ENCODE measurements around the gene SYT12. TPM values are rescaled to one million over a fixed set of nuclear protein-coding genes. Genes with fewer than 3 reads are reported as not detected.

The SYT12 gene
- total RNA-seq, 1 donor from 2014 or later, result 0.62 TPM

Other genes with a start within 250 kb of the SYT12 start
- gene RCE1, start 179.7 kb upstream of the SYT12 start, total RNA-seq, result 12.2 TPM
- 47.7 TPM for gene LRFN4, start 166.1 kb upstream of the SYT12 start, total RNA-seq
- 9.5 TPM for gene PC, start 64.8 kb upstream of the SYT12 start, total RNA-seq
- gene C11orf86, start 47.8 kb upstream of the SYT12 start, total RNA-seq, result not detected
- gene RHOD, start 33.7 kb downstream of the SYT12 start, total RNA-seq, result not detected
- gene KDM2A, start 96.1 kb downstream of the SYT12 start, total RNA-seq, result 37.3 TPM
- 44.9 TPM for gene GRK2, start 243.3 kb downstream of the SYT12 start, total RNA-seq

Measured in occipital lobe (tissue), 1 donor.